Endothelial cell of umbilical vein (primary cell): Measurements from ENCODE around the gene AGAP9. TPM values are rescaled to one million over a fixed set of nuclear protein-coding genes. Genes with fewer than 3 reads are reported as not detected.

Experiments
- BruUV-seq: library from RNA; stranded (reverse); fragments of 400-500 nt; replicated peaks from 2 replicates; lab custom pipeline; 2021; lab: Mats Ljungman, UMichigan
- CTCF ChIA-PET: fragments of 300-600, 350-600 bp; sonication (Branson Sonifier 250); formaldehyde crosslinking; loops from one replicate; lab custom pipeline; 2021; ENCODE audit warnings: antibody characterized with exemption, inconsistent platforms; lab: Charles Lee
- POLR2A ChIA-PET: fragments of 300-600, 350-600 bp; sonication (Branson Sonifier 250); formaldehyde crosslinking; loops from one replicate; lab custom pipeline; 2021; ENCODE audit warnings: antibody characterized with exemption, inconsistent platforms; lab: Charles Lee
- DNase-seq: peaks from one replicate; pipeline ENCODE4 v3.0.0-alpha.2; 2011; ENCODE audit warnings: low read depth, low spot score
- FAIRE-seq: peaks from 2 replicates; lab custom pipeline; 2011; peaks lifted over from hg19 to GRCh38; lab: Jason Lieb, UNC
- H2AFZ ChIP-seq: 2 replicates; pipeline ENCODE4 v1.6.0; 2012; ENCODE audit warnings: low read depth, low read length, control low read depth, inconsistent platforms
- H3K27ac ChIP-seq: 2 replicates; pipeline ENCODE4 v1.5.1; 2011; ENCODE audit warnings: low read depth, mild to moderate bottlenecking, control low read depth, low read length, moderate library complexity; ENCODE audit not compliant: insufficient read depth
- H3K27me3 ChIP-seq, 2 experiments: 2 replicates each; pipeline versions ENCODE4 v1.6.0 to v1.6.1; 2011; ENCODE audit warnings: low read length in 2 of 2, mixed read lengths in 1 of 2; ENCODE audit not compliant: control insufficient read depth in 2 of 2, insufficient read depth in 2 of 2
- H3K36me3 ChIP-seq, 2 experiments: 2 replicates in 1 of 2; 3 replicates in 1 of 2; pipeline ENCODE4 v1.5.1; 2011; ENCODE audit warnings: low read length in 2 of 2, mild to moderate bottlenecking in 1 of 2, moderate library complexity in 1 of 2; ENCODE audit not compliant: control insufficient read depth in 2 of 2, insufficient read depth in 2 of 2; ENCODE audit errors: extremely low read depth in 1 of 2
- H3K4me1 ChIP-seq: 3 replicates; pipeline ENCODE4 v1.5.1; 2011; ENCODE audit warnings: mild to moderate bottlenecking, low read length; ENCODE audit not compliant: control insufficient read depth, insufficient read depth; ENCODE audit errors: extremely low read depth
- H3K4me2 ChIP-seq: 2 replicates; pipeline ENCODE4 v1.6.1; 2011; ENCODE audit warnings: low read length, control low read depth, mixed read lengths; ENCODE audit not compliant: insufficient read depth
- H3K4me3 ChIP-seq, 3 experiments: fragments of 200-600 bp in 1 of 3; sonication (generic), shearing (Covaris generic) in 1 of 3; replicated peaks in 1 of 3; 2 replicates each; pipeline ENCODE4 v1.5.1; 2011 to 2016; ENCODE audit warnings: control low read depth in 3 of 3, low read length in 3 of 3, mild to moderate bottlenecking in 2 of 3, inconsistent platforms in 1 of 3, low read depth in 1 of 3, moderate library complexity in 1 of 3; ENCODE audit not compliant: insufficient read depth in 1 of 3
- H3K79me2 ChIP-seq: 2 replicates; pipeline ENCODE4 v1.6.0; 2012; ENCODE audit warnings: low read length, inconsistent platforms; ENCODE audit not compliant: control insufficient read depth, insufficient read depth
- H3K9ac ChIP-seq: replicated peaks from 2 replicates; pipeline ENCODE3; 2011; ENCODE audit warnings: low read length, control low read depth; ENCODE audit not compliant: insufficient read depth; ENCODE audit errors: extremely low read depth
- H3K9me1 ChIP-seq: replicated peaks from 3 replicates; pipeline ENCODE4 v1.6.0; 2011; ENCODE audit warnings: mild to moderate bottlenecking, low read length; ENCODE audit not compliant: control insufficient read depth, insufficient read depth; ENCODE audit errors: extremely low read depth
- H3K9me3 ChIP-seq: replicated peaks from 2 replicates; pipeline ENCODE4 v1.5.1; 2012; ENCODE audit warnings: low read length, inconsistent platforms; ENCODE audit not compliant: control insufficient read depth, insufficient read depth
- H4K20me1 ChIP-seq: replicated peaks from 2 replicates; pipeline ENCODE3; 2011; ENCODE audit warnings: mild to moderate bottlenecking, low read length; ENCODE audit not compliant: control insufficient read depth, insufficient read depth; ENCODE audit errors: extremely low read depth
- EZH2 ChIP-seq: IDR thresholded peaks from 2 replicates; pipeline ENCODE4 v1.6.1; 2012; ENCODE audit warnings: borderline replicate concordance, low read depth, mild to moderate bottlenecking, moderate library complexity, low read length, inconsistent platforms; ENCODE audit not compliant: severe bottlenecking
- JUN ChIP-seq: IDR thresholded peaks from 2 replicates; pipeline ENCODE4 v1.6.1; 2011; ENCODE audit warnings: borderline replicate concordance, low read depth; ENCODE audit not compliant: insufficient read length, insufficient read depth
- dilution Hi-C: fragments of 300-500 bp; cut with MboI; formaldehyde crosslinking; loops from one replicate; pipeline ENCODE4 v1.15.0; 2019; ENCODE audit warnings: low sequenced_read_pairs; ENCODE audit not compliant: extremely low pct_ligation_motif_present
- intact Hi-C: fragments of 100-400 bp; cut with micrococcal nuclease; formaldehyde crosslinking; loops from one replicate; pipeline ENCODE4 v1.10.0; 2022
- polyA plus RNA-seq, 4 experiments: library from polyadenylated mRNA; depleted of rRNA in 3 of 4; stranded (reverse) in 3 of 4; unstranded in 1 of 4; fragments of >200 nt; gene quantifications; 2 replicates each; pipeline versions ENCODE4 v1.2.1 to v1.2.3, GENCODE V29; 2011 to 2012; ENCODE audit warnings: missing spikeins in 1 of 4
- total RNA-seq: library from RNA; stranded (reverse); gene quantifications from 2 replicates; pipeline ENCODE4 v1.2.3, GENCODE V29; 2021
- TF ChIP-seq, protein P1 (sequence below): IDR thresholded peaks from 2 replicates; pipeline ENCODE4 v1.6.1; 2011; ENCODE audit not compliant: insufficient read depth, insufficient read length
- TF ChIP-seq, protein P2 (sequence below), 2 donors: IDR thresholded peaks; 1 replicate in 1 of 2; 2 replicates in 1 of 2; pipeline ENCODE4 v1.5.1; 2011; ENCODE audit warnings: low read length in 2 of 2, mild to moderate bottlenecking in 2 of 2, moderate library complexity in 2 of 2, control low read depth in 1 of 2, inconsistent platforms in 1 of 2, low read depth in 1 of 2; ENCODE audit not compliant: insufficient read depth in 1 of 2; ENCODE audit errors: extremely low read depth in 1 of 2

Gene AGAP9
- total and polyA plus RNA-seq, 2 donors (not counting 3 experiments of a cell fraction or from before 2014, with no cell fraction given) = 9.9 to 14.4 TPM

DNA sequence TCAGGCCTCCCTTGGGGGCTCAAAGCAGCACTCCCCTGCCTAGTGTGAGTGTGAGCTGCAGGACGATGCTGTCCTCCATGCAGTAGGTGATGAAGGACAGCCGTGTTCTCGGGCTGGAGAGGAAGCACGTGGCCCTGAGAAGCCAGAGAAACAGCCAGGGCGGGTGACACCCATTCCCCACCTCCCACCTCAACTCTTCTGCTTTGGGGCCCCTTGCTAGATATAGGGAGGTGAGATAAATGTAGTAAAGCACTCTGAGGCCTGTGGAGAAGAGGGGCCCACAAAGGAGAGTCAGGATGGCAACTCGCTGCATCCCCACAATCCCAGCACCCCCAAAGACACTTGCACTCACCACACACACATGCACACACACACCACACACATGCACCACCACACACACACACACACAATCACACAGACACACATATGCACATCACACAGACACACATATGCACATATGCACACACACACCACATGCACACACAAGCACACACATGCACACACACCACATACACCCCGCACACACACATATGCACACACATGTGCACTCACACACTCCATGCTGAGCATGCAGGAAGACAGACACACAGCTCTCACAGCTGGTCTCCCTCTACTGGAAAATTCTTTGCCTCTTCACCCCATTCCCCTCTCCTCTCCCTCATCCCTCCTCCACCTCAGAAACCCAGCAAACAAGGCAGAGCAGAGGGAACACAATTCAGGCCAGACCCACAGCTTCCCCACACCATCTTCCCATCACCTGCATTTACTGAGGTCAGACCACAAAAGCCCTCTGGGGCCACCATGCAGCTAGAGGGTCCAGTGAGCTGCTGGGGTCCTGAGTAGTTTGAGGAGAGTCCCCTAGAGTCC is 70.1 kb downstream of the AGAP9 start:
- Histone ChIP-seq H3K4me2 (no peak overlapping the region), H3K4me1 (no peaks in the 10 kb centered on the region), H3K27ac (no peak overlapping the region), H4K20me1 (no peaks in the 10 kb centered on the region), H3K36me3 (no peaks in the 10 kb centered on the region), H3K79me2 (no peaks in the 10 kb centered on the region), H3K9me1 (no peaks in the 10 kb centered on the region), H3K27me3 (no peaks in the 10 kb centered on the region), H3K9ac (no peak overlapping the region), H2AFZ (no peak overlapping the region), H3K4me3 (no peak overlapping the region), H3K9me3 (no peaks in the 10 kb centered on the region)
- FAIRE-seq (no peak), DNase-seq (no peak)
- intact Hi-C loops = no loop called here
- CTCF ChIA-PET = interaction anchor here (0.9 kb wide), 1 partner anchor 69 kb away, joined by 3 read pairs; the partner anchor contains the start of gene ZNF488
- POLR2A ChIA-PET = no interaction called here
- TF ChIP-seq, protein P1, sequence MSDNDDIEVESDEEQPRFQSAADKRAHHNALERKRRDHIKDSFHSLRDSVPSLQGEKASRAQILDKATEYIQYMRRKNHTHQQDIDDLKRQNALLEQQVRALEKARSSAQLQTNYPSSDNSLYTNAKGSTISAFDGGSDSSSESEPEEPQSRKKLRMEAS = no peak
- dilution Hi-C loops = no loop called here
- no TSS peak for BruUV-seq

DNA sequence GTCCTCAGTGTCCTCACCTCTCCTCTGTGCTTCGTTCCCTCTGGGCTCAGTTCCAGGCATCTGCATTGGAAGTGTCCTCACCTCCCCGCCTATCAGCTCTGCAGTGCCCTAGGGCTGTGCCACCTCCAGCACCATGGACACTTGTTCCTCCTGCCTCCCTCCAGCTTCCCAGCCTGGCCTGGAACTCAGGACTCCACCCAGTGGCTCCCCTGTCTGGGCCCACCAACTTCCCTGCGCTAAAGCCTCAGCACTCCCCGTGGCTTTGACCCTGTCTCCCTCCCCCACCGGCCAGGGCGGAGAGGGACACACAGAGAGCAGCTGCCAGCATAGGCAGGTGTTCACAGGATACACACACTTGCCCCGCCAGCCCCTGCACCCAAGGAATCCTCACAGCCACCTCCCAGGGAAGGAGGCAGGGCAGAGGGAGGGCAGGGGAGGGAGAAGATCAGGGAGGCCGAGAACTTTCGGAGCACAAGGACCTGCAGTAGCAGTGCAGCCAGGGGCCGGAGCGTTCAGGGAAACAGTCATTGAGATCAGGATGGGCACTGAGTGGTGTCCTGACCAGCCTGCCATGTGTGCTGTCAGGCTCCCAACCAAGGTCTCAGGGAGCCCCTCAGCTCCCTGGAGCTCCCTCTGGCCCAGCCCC is 70.8 kb downstream of the AGAP9 start:
- ChIA-PET POLR2A (no interaction called here), CTCF (interaction anchor here (0.9 kb wide), 1 partner anchor 68 kb away, joined by 3 read pairs; the partner anchor contains the start of gene ZNF488)
- no peak overlapping the region for H3K9ac ChIP-seq
- no peaks in the 10 kb centered on the region for H3K79me2 ChIP-seq
- H3K4me1 ChIP-seq = no peaks in the 10 kb centered on the region
- no peaks in the 10 kb centered on the region for H4K20me1 ChIP-seq
- dilution Hi-C loops (no loop called here), intact Hi-C loops (no loop called here)
- no peak overlapping the region for H3K27ac ChIP-seq
- FAIRE-seq (no peak), DNase-seq (no peak)
- no peak overlapping the region for H3K4me2 ChIP-seq
- no peaks in the 10 kb centered on the region for H3K9me1 ChIP-seq
- H3K36me3 ChIP-seq = no peaks in the 10 kb centered on the region
- TF ChIP-seq JUN (no peak), EZH2 (no peak)
- TF ChIP-seq, protein P2, sequence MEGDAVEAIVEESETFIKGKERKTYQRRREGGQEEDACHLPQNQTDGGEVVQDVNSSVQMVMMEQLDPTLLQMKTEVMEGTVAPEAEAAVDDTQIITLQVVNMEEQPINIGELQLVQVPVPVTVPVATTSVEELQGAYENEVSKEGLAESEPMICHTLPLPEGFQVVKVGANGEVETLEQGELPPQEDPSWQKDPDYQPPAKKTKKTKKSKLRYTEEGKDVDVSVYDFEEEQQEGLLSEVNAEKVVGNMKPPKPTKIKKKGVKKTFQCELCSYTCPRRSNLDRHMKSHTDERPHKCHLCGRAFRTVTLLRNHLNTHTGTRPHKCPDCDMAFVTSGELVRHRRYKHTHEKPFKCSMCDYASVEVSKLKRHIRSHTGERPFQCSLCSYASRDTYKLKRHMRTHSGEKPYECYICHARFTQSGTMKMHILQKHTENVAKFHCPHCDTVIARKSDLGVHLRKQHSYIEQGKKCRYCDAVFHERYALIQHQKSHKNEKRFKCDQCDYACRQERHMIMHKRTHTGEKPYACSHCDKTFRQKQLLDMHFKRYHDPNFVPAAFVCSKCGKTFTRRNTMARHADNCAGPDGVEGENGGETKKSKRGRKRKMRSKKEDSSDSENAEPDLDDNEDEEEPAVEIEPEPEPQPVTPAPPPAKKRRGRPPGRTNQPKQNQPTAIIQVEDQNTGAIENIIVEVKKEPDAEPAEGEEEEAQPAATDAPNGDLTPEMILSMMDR (IDR thresholded peaks at IDR 0.05; ENCODE audit: extremely low read depth in 1 of 2, insufficient read depth in 1 of 2, low read depth in 1 of 2, low read length in 2 of 2) = no peak
- TF ChIP-seq, protein P1 = no peak
- H3K9me3 ChIP-seq = no peaks in the 10 kb centered on the region
- no peak overlapping the region for H3K4me3 ChIP-seq
- no TSS peak for BruUV-seq
- H3K27me3 ChIP-seq = no peaks in the 10 kb centered on the region
- no peak overlapping the region for H2AFZ ChIP-seq
